Caco-2 (cell line): ENCODE results near the gene RANBP10. TPM values are rescaled to one million over a fixed set of nuclear protein-coding genes. Genes with fewer than 3 reads are reported as not detected.

Source experiments
- BruUV-seq: library from RNA; stranded (reverse); fragments of 400-500 nt; replicated peaks from 2 replicates; lab custom pipeline; 2021; lab: Mats Ljungman, UMichigan
- CTCF ChIA-PET: fragments of 300-600 bp; sonication (Branson Sonifier 250); formaldehyde crosslinking; loops from one replicate; lab custom pipeline; 2022; ENCODE audit warnings: antibody characterized with exemption; lab: Charles Lee
- POLR2A ChIA-PET: fragments of 300-600 bp; sonication (Branson Sonifier 250); formaldehyde crosslinking; loops from one replicate; lab custom pipeline; 2022; ENCODE audit warnings: antibody characterized with exemption; lab: Charles Lee
- DNase-seq, 2 experiments: peaks; one replicate each; pipeline versions ENCODE4 v3.0.0 to v3.0.0-alpha.2; 2020 to 2022
- H3K27me3 ChIP-seq: replicated peaks from 2 replicates; pipeline ENCODE4 v1.6.0; 2011; ENCODE audit warnings: low read length; ENCODE audit not compliant: control insufficient read depth, insufficient read depth
- H3K36me3 ChIP-seq: 2 replicates; pipeline ENCODE4 v1.5.1; 2011; ENCODE audit warnings: low read length; ENCODE audit not compliant: control insufficient read depth, insufficient read depth
- H3K4me1 ChIP-seq: fragments of 250-450 bp; sonication (Bioruptor Pico); 2 replicates; pipeline ENCODE4 v1.5.1; 2020; ENCODE audit warnings: mild to moderate bottlenecking
- H3K4me3 ChIP-seq: 2 replicates; pipeline ENCODE4 v1.5.1; 2011; ENCODE audit warnings: low read depth, mild to moderate bottlenecking, control low read depth, low read length
- H3K9me3 ChIP-seq: fragments of 250-450 bp; sonication (Bioruptor Pico); 2 replicates; pipeline ENCODE4 v1.5.1; 2020; ENCODE audit warnings: mild to moderate bottlenecking, moderate library complexity
- H3K27ac Mint-ChIP-seq: one replicate; pipeline ENCODE4 v1.8.0; 2022; ENCODE audit warnings: mixed read lengths; ENCODE audit not compliant: unreplicated experiment
- H3K27me3 Mint-ChIP-seq: one replicate; pipeline ENCODE4 v1.8.0; 2022; ENCODE audit warnings: mixed read lengths; ENCODE audit not compliant: insufficient read depth, unreplicated experiment
- H3K36me3 Mint-ChIP-seq: one replicate; pipeline ENCODE4 v1.8.0; 2022; ENCODE audit warnings: mild to moderate bottlenecking, mixed read lengths; ENCODE audit not compliant: insufficient read depth, unreplicated experiment
- H3K4me1 Mint-ChIP-seq: one replicate; pipeline ENCODE4 v1.8.0; 2022; ENCODE audit warnings: low read depth, mixed read lengths; ENCODE audit not compliant: unreplicated experiment
- H3K4me3 Mint-ChIP-seq: one replicate; pipeline ENCODE4 v1.8.0; 2022; ENCODE audit warnings: mild to moderate bottlenecking, moderate library complexity, mixed read lengths; ENCODE audit not compliant: unreplicated experiment
- H3K9me3 Mint-ChIP-seq: one replicate; pipeline ENCODE4 v1.8.0; 2022; ENCODE audit warnings: mixed read lengths; ENCODE audit not compliant: unreplicated experiment
- CTCF ChIP-seq, 2 experiments: fragments of 200-600 bp in 1 of 2; IDR thresholded peaks; 1 replicate in 1 of 2; 2 replicates in 1 of 2; pipeline versions ENCODE4 v1.5.1 to v1.8.0; 2011 to 2022; ENCODE audit warnings: antibody characterized with exemption in 1 of 2, control low read depth in 1 of 2, inconsistent platforms in 1 of 2, low read depth in 1 of 2, low read length in 1 of 2, mild to moderate bottlenecking in 1 of 2, moderate library complexity in 1 of 2; ENCODE audit not compliant: insufficient read depth in 1 of 2, severe bottlenecking in 1 of 2, unreplicated experiment in 1 of 2
- intact Hi-C: fragments of 100-400 bp; cut with micrococcal nuclease; formaldehyde crosslinking; loops from one replicate; pipeline ENCODE4 v1.10.0; 2022; ENCODE audit not compliant: unreplicated experiment
- total RNA-seq: library from RNA; stranded (reverse); gene quantifications from 2 replicates; pipeline ENCODE4 v1.2.3, GENCODE V29; 2022

Gene RANBP10
- total RNA-seq, 1 experiment from 2014 or later = 21.8 TPM

- no peaks in the 10 kb centered on the region for H3K36me3 ChIP-seq
- no peak for TF ChIP-seq CTCF (IDR thresholded peaks at IDR 0.05; ENCODE audit: insufficient read depth in 1 of 2, low read depth in 1 of 2, low read length in 1 of 2, severe bottlenecking in 1 of 2, unreplicated experiment in 1 of 2)
- H3K4me1 Mint-ChIP-seq = peaks cover 4% of the 10 kb centered on the region
- no peak overlapping the region for H3K4me3 ChIP-seq
- ChIA-PET CTCF (no interaction called here), POLR2A (no interaction called here)
- DNase-seq = no peak
- H3K4me3 Mint-ChIP-seq = no peak overlapping the region
- no TSS peak for BruUV-seq
- H3K9me3 ChIP-seq = no peaks in the 10 kb centered on the region
- no peaks in the 10 kb centered on the region for H3K27me3 ChIP-seq
- H3K36me3 Mint-ChIP-seq = no peaks in the 10 kb centered on the region
- H3K9me3 Mint-ChIP-seq = no peaks in the 10 kb centered on the region
- peaks cover 15% of the 10 kb centered on the region for H3K4me1 ChIP-seq
- peak overlapping the region; percentile 16 for H3K27ac Mint-ChIP-seq
- no peaks in the 10 kb centered on the region for H3K27me3 Mint-ChIP-seq
- intact Hi-C loops = no loop called here
Measured at GRCh38 chr16:67674851-67675578, 131.3 kb downstream of the RANBP10 start.

DNA sequence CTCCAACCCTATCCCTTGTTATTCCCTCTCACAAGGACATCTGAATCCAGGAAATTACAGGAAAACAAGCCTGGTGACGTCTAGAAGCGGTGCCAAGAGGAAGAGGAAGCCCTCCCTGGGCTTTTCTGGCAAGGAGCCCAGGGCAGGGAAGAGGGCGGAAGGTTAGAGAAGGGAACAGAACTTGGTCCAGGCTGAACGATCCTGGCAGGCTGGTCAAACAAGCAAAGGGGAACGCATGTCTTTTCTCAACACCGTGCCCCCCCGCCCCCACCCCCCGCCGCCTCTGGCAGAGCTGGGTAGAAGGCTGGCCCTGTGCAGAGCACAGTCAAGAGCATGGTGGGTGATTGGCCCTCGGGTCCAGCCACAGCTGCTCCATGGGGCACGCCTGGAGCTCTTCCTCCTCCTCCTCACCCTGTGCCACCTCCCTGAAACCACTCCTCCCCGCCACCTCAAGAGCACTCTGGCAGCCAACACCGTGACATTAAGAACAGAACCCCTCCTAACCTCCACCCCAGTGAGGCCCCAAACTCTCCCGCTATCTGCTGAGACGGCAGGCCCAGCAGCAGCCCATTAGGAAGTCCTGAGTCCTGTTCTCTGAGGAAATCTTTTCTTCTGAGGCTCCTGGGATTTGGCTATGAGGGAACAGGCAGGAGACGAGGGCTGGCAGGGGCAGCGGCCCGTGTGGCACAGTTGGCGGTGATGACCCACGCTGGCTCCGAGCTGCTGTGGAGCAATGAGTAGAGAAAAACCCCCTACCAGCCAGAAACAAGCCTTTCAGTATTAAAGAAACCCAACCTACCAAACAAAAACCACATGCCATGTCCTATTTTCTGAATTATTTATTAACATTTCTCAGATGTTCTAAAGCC, 132.4 kb downstream of the RANBP10 start:
- Histone ChIP-seq H3K36me3 (no peaks in the 10 kb centered on the region), H3K4me3 (no peak overlapping the region), H3K4me1 (peaks cover 15% of the 10 kb centered on the region), H3K27me3 (no peaks in the 10 kb centered on the region), H3K9me3 (no peaks in the 10 kb centered on the region)
- peak overlapping the region; percentile 16 for H3K27ac Mint-ChIP-seq
- no peak for TF ChIP-seq CTCF (IDR thresholded peaks at IDR 0.05; ENCODE audit: insufficient read depth in 1 of 2, low read depth in 1 of 2, low read length in 1 of 2, severe bottlenecking in 1 of 2, unreplicated experiment in 1 of 2)
- no peaks in the 10 kb centered on the region for H3K36me3 Mint-ChIP-seq
- no peak for DNase-seq
- POLR2A ChIA-PET = interaction anchor here (0.9 kb wide), 1 partner anchor 45 kb away, joined by 3 read pairs; the partner anchor contains the start of gene GFOD2
- CTCF ChIA-PET = interaction anchor here (0.5 to 2.0 kb wide), 9 partner anchors 14 to 367 kb away, joined by 3 to 13 read pairs (median 8); partner anchors contain the start of genes ACD, RANBP10 and TSNAXIP1
- peaks cover 4% of the 10 kb centered on the region for H3K4me1 Mint-ChIP-seq
- H3K4me3 Mint-ChIP-seq = no peak overlapping the region
- H3K27me3 Mint-ChIP-seq = no peaks in the 10 kb centered on the region
- intact Hi-C loops = loop anchor here (2.0 kb wide), 1 partner anchor 45 kb away; the partner anchor contains the start of gene GFOD2
- BruUV-seq = no TSS peak
- no peaks in the 10 kb centered on the region for H3K9me3 Mint-ChIP-seq

Other genes starting within 250 kb of the RANBP10 start
- gene CTCF, start 244.0 kb downstream of the RANBP10 start, total RNA-seq = 60.8 and 67.8 TPM in 2 replicates
- gene CARMIL2, start 161.4 kb downstream of the RANBP10 start, total RNA-seq = 27.3 and 36.3 TPM in 2 replicates
- gene ACD, start 146.3 kb downstream of the RANBP10 start, total RNA-seq = 38.6 and 46.1 TPM in 2 replicates
- 7.1 and 8.4 TPM in 2 replicates for gene PARD6A, start 145.6 kb downstream of the RANBP10 start, total RNA-seq
- 7.3 and 8.9 TPM in 2 replicates for gene ENKD1, start 139.8 kb downstream of the RANBP10 start, total RNA-seq
- gene C16orf86, start 139.7 kb downstream of the RANBP10 start, total RNA-seq = 0.34 and 0.53 TPM in 2 replicates
- 12.7 and 13.4 TPM in 2 replicates for gene GFOD2, start 87.2 kb downstream of the RANBP10 start, total RNA-seq
- 0.84 and 0.91 TPM in 2 replicates for gene TSNAXIP1, start 329 bp upstream of the RANBP10 start, total RNA-seq
- 46.8 and 50.5 TPM in 2 replicates for gene THAP11, start 35.8 kb upstream of the RANBP10 start, total RNA-seq
- gene NUTF2, start 40.4 kb upstream of the RANBP10 start, total RNA-seq = 239 and 245 TPM in 2 replicates
- 70.9 and 80.1 TPM in 2 replicates for gene CENPT, start 41.1 kb upstream of the RANBP10 start, total RNA-seq
- 124 and 139 TPM in 2 replicates for gene EDC4, start 66.5 kb upstream of the RANBP10 start, total RNA-seq
- gene NRN1L, start 78.3 kb upstream of the RANBP10 start, total RNA-seq = 0.93 TPM in 1 of 2 replicates, not detected in the other
- 35.1 and 41.3 TPM in 2 replicates for gene PSKH1, start 86.7 kb upstream of the RANBP10 start, total RNA-seq
- gene CTRL, start 125.3 kb upstream of the RANBP10 start, total RNA-seq = 0.66 and 2.3 TPM in 2 replicates
- 26.9 and 31.6 TPM in 2 replicates for gene PSMB10, start 130.3 kb upstream of the RANBP10 start, total RNA-seq
- 26.3 and 33.3 TPM in 2 replicates for gene LCAT, start 137.6 kb upstream of the RANBP10 start, total RNA-seq
- 97.0 and 107 TPM in 2 replicates for gene SLC12A4, start 162.1 kb upstream of the RANBP10 start, total RNA-seq
- gene DPEP3, start 173.9 kb upstream of the RANBP10 start, total RNA-seq = not detected in 2 replicates
- not detected in 2 replicates for gene DPEP2, start 192.9 kb upstream of the RANBP10 start, total RNA-seq
- not detected in 2 replicates for gene DPEP2NB, start 209.4 kb upstream of the RANBP10 start, total RNA-seq
- gene DDX28, start 216.7 kb upstream of the RANBP10 start, total RNA-seq = 15.9 and 17.1 TPM in 2 replicates
- gene DUS2, start 216.7 kb upstream of the RANBP10 start, total RNA-seq = 33.6 and 37.4 TPM in 2 replicates